NCI-H345 (cell line): ENCODE data around the gene MYPOP.
"Not testable (repeated sequence)": the region's sequence is repeated elsewhere in the genome, so short reads cannot be mapped to it uniquely, and the experiment has no call there.

Experiments used
- DNase-seq: peaks from one replicate; lab custom pipeline; 2025; lab: John Stamatoyannopoulos, UW

The MYPOP gene

GRCh38 chr19:45906221-45906620 is 3.8 kb upstream of the MYPOP start:
- no peak for DNase-seq

- no peak for DNase-seq
Observed at GRCh38 chr19:45905011-45905410, 2.6 kb upstream of the MYPOP start.

- DNase-seq: peak; percentile 94
Observed at GRCh38 chr19:45902651-45903625, 525 bp upstream of the MYPOP start.

GRCh38 chr19:45901432-45901911 is 941 bp downstream of the MYPOP start:
- DNase-seq: no peak

- no peak for DNase-seq
Observed at GRCh38 chr19:45900738-45901431, 1.5 kb downstream of the MYPOP start.

- DNase-seq: no peak
Observed at GRCh38 chr19:45899919-45900589, 2.4 kb downstream of the MYPOP start.

- no peak for DNase-seq
Observed at GRCh38 chr19:45899253-45899652, 3.2 kb downstream of the MYPOP start.

GRCh38 chr19:45897261-45897812 is 5.1 kb downstream of the MYPOP start:
- no peak for DNase-seq

- not testable (repeated sequence) for DNase-seq
Observed at GRCh38 chr19:45895983-45896599, 6.3 kb downstream of the MYPOP start.

GRCh38 chr19:45895519-45895972 is 6.9 kb downstream of the MYPOP start:
- DNase-seq: no peak

GRCh38 chr19:45890877-45891276 is 11.5 kb downstream of the MYPOP start:
- DNase-seq: no peak

GRCh38 chr19:45889210-45889885 is 13.1 kb downstream of the MYPOP start:
- DNase-seq: no peak

- DNase-seq: no peak
Observed at GRCh38 chr19:45887200-45887710, 15.2 kb downstream of the MYPOP start.

- peak; percentile 87 for DNase-seq
Observed at GRCh38 chr19:45886427-45887199, 15.8 kb downstream of the MYPOP start.

- DNase-seq: peak; percentile 86
Observed at GRCh38 chr19:45885556-45886426, 16.6 kb downstream of the MYPOP start, which contains the start of gene IRF2BP1. Gene IRF2BP1, minus strand, starts transcription at chr19:45886141. Its CDS starts 367 bp downstream, at chr19:45885774.

- no peak for DNase-seq
Observed at GRCh38 chr19:45884682-45885555, 17.5 kb downstream of the MYPOP start.

- DNase-seq: no peak
Observed at GRCh38 chr19:45883881-45884681, 18.3 kb downstream of the MYPOP start.
